Measurements from ENCODE around the gene RALY.

The RALY gene

GRCh38 chr20:34070859-34071258 is 77.1 kb downstream of the RALY start:
- Histone ChIP-seq H3K27me3 (ENCODE audit: insufficient read depth, poor library complexity, severe bottlenecking) (no peaks in the 10 kb centered on the region), H3K9me3 (ENCODE audit: severe bottlenecking) (no peaks in the 10 kb centered on the region), H3K36me3 (ENCODE audit: low read depth) (peaks cover 31% of the 10 kb centered on the region), H3K27ac (ENCODE audit: poor library complexity, severe bottlenecking) (no peak overlapping the region), H3K4me3 (ENCODE audit: severe bottlenecking) (no peak overlapping the region), H3K4me1 (ENCODE audit: insufficient read depth, poor library complexity, severe bottlenecking) (peaks cover 11% of the 10 kb centered on the region)
- ATAC-seq (ENCODE audit: low read depth) (no peak), DNase-seq (ENCODE audit: low spot score) (no peak)
- TF ChIP-seq CTCF (IDR thresholded peaks at IDR 0.05; ENCODE audit: poor library complexity, severe bottlenecking), result no peak

GRCh38 chr20:34072076-34072475 is 78.4 kb downstream of the RALY start:
- Histone ChIP-seq H3K27me3 (ENCODE audit: insufficient read depth, poor library complexity, severe bottlenecking) (no peaks in the 10 kb centered on the region), H3K4me3 (ENCODE audit: severe bottlenecking) (no peak overlapping the region), H3K4me1 (ENCODE audit: insufficient read depth, poor library complexity, severe bottlenecking) (peaks cover under 1% of the 10 kb centered on the region), H3K36me3 (ENCODE audit: low read depth) (peaks cover 41% of the 10 kb centered on the region), H3K27ac (ENCODE audit: poor library complexity, severe bottlenecking) (no peak overlapping the region), H3K9me3 (ENCODE audit: severe bottlenecking) (no peaks in the 10 kb centered on the region)
- TF ChIP-seq CTCF (IDR thresholded peaks at IDR 0.05; ENCODE audit: poor library complexity, severe bottlenecking), result no peak
- no peak for DNase-seq (ENCODE audit: low spot score)
- no peak for ATAC-seq (ENCODE audit: low read depth)

GRCh38 chr20:34072778-34073177 is 79.1 kb downstream of the RALY start:
- no peak for ATAC-seq (ENCODE audit: low read depth)
- H3K36me3 ChIP-seq (ENCODE audit: low read depth), result peaks cover 48% of the 10 kb centered on the region
- H3K4me3 ChIP-seq (ENCODE audit: severe bottlenecking), result no peak overlapping the region
- no peaks in the 10 kb centered on the region for H3K9me3 ChIP-seq (ENCODE audit: severe bottlenecking)
- no peaks in the 10 kb centered on the region for H3K27me3 ChIP-seq (ENCODE audit: insufficient read depth, poor library complexity, severe bottlenecking)
- H3K27ac ChIP-seq (ENCODE audit: poor library complexity, severe bottlenecking), result no peak overlapping the region
- no peaks in the 10 kb centered on the region for H3K4me1 ChIP-seq (ENCODE audit: insufficient read depth, poor library complexity, severe bottlenecking)
- DNase-seq (ENCODE audit: low spot score), result no peak
- no peak for TF ChIP-seq CTCF (IDR thresholded peaks at IDR 0.05; ENCODE audit: poor library complexity, severe bottlenecking)

GRCh38 chr20:34074101-34074760 is 80.5 kb downstream of the RALY start:
- Histone ChIP-seq H3K9me3 (ENCODE audit: severe bottlenecking) (no peaks in the 10 kb centered on the region), H3K36me3 (ENCODE audit: low read depth) (peaks cover 60% of the 10 kb centered on the region), H3K4me1 (ENCODE audit: insufficient read depth, poor library complexity, severe bottlenecking) (no peaks in the 10 kb centered on the region), H3K27me3 (ENCODE audit: insufficient read depth, poor library complexity, severe bottlenecking) (no peaks in the 10 kb centered on the region), H3K4me3 (ENCODE audit: severe bottlenecking) (no peak overlapping the region), H3K27ac (ENCODE audit: poor library complexity, severe bottlenecking) (no peak overlapping the region)
- peak; percentile 11; the same call in 1 of the 3 replicates for ATAC-seq (ENCODE audit: low read depth)
- TF ChIP-seq CTCF (IDR thresholded peaks at IDR 0.05; ENCODE audit: poor library complexity, severe bottlenecking), result no peak
- DNase-seq (ENCODE audit: low spot score), result no peak

- Histone ChIP-seq H3K4me3 (ENCODE audit: severe bottlenecking) (no peak overlapping the region), H3K4me1 (ENCODE audit: insufficient read depth, poor library complexity, severe bottlenecking) (no peaks in the 10 kb centered on the region), H3K9me3 (ENCODE audit: severe bottlenecking) (no peaks in the 10 kb centered on the region), H3K27me3 (ENCODE audit: insufficient read depth, poor library complexity, severe bottlenecking) (no peaks in the 10 kb centered on the region), H3K36me3 (ENCODE audit: low read depth) (peaks cover 68% of the 10 kb centered on the region), H3K27ac (ENCODE audit: poor library complexity, severe bottlenecking) (no peak overlapping the region)
- TF ChIP-seq CTCF (IDR thresholded peaks at IDR 0.05; ENCODE audit: poor library complexity, severe bottlenecking), result no peak
- peak; percentile 84 for DNase-seq (ENCODE audit: low spot score)
- ATAC-seq (ENCODE audit: low read depth), result no peak
Measured at GRCh38 chr20:34075647-34076046, 81.9 kb downstream of the RALY start.
